Right ventricle myocardium inferior (tissue), 1 donor: ENCODE results near the gene CTSZ. TPM values are rescaled to one million over a fixed set of nuclear protein-coding genes. Genes with fewer than 3 reads are reported as not detected.
A peak's percentile ranks its signal among the peaks of the same experiment; 100 is the strongest.
"Not testable (repeated sequence)": the region's sequence is repeated elsewhere in the genome, so short reads cannot be mapped to it uniquely, and the experiment has no call there.

Experiments
- ATAC-seq: fragments of 200-7000 bp; cut with Tn5 transposase; one replicate; pipeline ENCODE4 v1.9.1; 2020; ENCODE audit warnings: mild to moderate bottlenecking, moderate library complexity
- DNase-seq: peaks from one replicate; pipeline ENCODE4 v3.0.0; 2021; ENCODE audit errors: missing footprints
- intact Hi-C: fragments of 100-400 bp; cut with DNase I; formaldehyde crosslinking; loops from one replicate; pipeline ENCODE4 v1.11.0; 2022
- total RNA-seq: library from RNA; stranded (reverse); fragmentation: NEBNext Ultra II Directional; extraction: Animal tissue kit (Norgen Biotek cat#: 25700); gene quantifications from one replicate; pipeline ENCODE4 v1.2.1, GENCODE V29; 2021
- donor health status: DM: no; HTN: yes; CAD: no; lungs with severe emphysema.

CTSZ gene
- total RNA-seq, 1 donor from 2014 or later: 138 TPM

DNA sequence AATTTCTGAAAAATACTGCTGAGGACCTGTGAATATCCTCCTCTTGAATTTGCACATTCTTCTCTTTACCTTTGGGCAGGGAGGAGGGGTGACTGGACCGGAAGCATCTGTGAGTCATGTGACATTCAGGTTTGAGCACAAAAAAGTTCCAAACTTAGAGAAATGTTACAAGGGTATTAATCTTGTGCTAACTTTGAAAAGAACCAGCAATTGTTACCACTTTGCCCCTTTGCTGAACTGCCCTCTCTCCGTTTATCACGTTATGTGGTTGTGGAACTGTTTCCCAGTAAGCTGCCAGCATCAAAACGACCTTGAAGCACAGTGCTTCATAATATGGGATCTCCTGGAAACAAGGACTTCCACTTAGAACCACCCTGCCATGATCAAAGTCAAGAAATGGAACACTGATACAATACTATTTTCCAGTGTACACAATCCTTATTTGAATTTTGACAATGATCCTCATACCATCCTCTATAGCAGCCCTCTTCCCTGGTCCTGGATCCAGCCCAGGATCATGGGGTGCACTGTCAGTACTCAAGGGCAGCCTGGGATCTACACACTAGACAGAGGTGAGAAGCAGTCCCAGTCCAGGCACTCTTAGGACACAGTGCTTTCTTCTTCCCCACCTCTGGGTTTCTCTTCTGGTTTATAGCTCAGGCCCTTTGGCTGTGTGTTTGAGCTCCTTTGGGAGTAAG is 9.9 kb upstream of the CTSZ start:
- no peak for DNase-seq
- intact Hi-C loops: no loop called here
- ATAC-seq: peak; percentile 44

DNA sequence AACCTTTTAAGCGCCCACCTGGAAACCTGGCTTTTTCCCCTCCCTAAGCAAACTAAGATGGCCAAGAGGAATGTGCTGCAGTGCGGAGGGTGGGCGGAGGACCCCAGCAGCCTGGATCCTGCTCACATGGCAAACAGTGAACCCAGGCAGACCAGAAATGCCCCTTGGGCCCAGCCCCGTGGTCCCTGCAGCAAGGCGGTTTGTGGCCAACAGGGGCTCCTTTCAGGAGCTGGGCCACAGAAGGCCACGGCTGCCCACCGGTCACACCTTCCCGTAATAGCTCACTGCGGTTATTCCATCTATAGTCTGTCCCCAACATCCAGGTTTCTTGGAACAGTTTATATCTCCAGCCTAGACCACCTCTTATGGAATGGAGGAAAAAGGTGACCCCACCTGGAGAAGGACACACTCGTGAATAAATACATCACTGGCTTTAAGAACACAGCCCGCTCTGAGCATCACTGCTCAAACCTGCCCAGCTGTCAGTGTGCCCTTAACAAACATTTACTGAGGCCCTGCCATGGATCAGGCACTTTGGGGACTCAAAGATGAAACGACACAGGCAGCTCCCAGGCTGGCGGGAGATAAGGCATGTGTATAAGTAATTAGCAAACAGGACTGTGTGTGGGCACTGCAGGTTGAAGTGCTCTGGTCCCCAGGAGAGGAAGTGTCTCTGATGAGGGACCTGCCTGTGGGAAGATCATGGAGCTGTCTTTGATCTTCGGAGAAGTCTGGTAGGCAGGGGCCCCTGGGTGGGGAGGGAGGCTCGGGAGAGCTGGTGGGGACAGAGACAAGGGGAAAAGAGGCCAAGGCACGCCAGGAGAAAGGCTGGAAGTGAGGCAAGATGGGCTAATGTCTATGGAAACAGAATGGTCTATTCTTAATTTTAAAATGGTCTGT is 9.0 kb upstream of the CTSZ start:
- ATAC-seq (no peak), DNase-seq (no peak)
- intact Hi-C loops: no loop called here

DNA sequence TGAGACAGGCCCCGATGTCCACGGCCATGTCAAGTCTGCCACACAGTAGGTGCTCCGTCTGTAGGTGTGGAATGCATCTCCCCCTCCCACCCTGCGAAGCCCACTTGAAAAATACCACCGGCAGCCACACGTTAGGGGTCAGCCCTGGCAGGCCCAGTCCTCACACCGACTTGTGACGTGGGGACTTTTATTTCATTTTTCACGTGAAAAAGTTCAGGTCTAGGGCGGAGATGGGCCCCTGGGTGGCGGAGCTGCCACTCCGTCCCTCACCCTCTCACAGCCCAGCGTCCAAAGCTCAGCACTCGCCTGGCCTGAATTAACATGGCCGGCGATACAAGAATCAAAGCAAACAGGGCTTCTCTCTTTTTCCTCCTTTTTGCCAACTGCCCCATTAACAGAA is 8.4 kb upstream of the CTSZ start:
- intact Hi-C loops: no loop called here
- DNase-seq (no peak), ATAC-seq (no peak)

DNA sequence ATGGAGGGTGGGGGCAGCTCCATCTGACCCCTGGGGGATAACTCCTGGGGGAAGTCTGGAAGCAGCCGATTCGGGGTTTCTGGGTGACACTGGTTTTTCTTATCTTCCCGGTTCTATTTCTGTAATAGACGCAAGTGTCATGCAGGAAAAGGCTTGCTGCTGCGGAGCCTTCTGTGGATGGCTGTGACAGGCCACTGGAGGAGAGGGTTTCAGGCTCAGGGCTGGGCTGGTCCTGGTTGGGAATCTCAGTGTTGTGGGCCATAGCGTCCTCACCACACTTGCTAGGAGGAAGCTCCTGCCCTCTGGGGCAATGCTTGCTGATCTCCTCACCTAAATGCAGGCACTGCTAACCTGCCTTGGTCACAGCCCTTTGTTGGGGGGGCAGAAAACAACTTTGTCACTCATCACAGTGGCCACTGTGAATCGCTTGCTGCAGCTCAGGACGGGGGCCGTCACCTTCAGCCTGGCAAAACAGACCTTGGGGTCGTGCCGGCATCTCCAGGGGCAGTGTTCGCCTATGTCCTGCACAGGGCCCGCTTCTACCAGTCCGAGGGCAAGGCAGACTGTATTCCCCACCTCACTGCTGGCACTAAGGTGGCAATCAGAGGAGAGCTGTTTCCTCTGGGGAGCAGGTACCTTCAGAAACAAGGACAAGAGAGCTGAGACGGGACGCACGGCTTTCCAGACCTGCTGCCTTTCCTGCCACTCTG is 7.8 kb upstream of the CTSZ start:
- ATAC-seq: no peak
- DNase-seq: no peak
- intact Hi-C loops: no loop called here

DNA sequence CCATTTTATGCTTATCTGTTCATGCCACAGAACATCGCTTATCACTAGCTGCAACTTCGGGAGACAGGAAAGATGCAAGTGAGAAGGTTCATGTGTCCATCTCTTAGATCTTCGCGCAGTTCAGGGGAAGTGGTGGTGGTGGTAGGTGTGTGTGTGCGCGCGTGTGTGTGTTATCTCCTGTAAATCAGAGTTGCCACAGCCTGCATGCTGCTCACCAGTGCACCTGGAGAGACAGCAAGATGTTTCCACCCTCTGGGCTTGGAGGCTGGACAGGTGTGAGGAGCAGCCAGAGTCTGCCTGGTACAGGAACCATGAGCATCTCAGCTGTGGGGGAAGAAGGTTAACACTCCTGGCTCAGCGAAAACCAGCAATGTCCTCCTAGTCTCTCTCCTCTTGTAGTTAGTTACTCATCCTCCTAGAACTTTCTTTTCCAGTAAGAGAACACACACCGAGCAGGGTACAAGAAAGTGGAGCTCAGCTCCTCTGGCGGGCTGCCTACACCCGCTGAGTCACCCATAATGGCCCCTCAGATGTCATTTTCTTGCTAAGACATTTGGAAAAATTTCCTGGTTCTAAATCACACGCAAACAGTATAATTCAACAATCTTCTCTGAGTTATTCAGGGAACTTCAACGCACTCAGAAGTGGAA is 7.0 kb upstream of the CTSZ start:
- ATAC-seq (no peak), DNase-seq (no peak)
- intact Hi-C loops: no loop called here

DNA sequence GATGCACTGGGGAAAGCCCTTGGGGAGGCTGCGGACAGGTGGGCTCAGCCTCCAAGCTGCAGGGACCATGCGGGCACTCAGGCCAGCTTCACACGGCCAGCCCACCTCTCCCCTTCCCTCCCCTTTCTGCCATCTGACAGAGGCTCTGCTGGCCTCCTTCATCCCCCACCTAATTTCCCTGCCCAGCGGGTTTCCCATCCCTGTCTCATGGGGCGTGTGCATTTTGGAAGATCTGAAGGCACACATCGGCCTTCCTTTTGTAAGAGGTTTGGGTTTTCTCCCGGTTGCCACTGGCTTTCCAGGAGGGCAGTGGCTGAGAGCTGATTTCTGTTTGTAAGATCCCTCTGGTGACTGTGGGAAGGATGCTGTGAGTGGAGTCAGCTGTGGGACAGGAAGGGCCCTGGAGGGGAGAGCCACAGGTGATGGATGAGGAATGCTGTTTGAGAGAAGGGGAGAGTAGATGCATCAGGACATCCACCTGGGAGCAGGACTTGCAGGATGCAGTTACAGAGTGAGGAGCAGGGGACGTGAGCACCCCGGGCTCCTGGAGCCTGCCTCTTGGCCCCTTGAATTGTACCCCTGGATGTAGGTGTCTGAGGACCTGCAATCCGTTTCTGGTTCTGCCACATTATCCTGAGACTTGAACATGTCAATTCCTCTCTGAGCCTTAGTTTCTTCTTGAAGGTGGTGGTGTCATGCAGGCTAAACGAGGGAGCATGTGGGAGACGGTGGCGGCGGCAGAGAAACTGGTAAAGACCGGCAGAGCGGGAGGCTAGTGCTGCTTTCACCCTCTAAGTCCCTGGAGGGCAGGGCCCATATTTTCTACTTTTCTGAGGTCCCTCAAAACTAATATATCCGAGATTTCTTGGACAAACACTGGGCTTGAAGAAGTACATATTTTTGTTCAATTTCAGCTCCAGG is 6.2 kb upstream of the CTSZ start:
- intact Hi-C loops: no loop called here
- ATAC-seq: no peak
- no peak for DNase-seq

GRCh38 chr20:59011874-59012157 is 4.8 kb upstream of the CTSZ start:
- ATAC-seq, DNase-seq, intact Hi-C loops: not testable (repeated sequence)

DNA sequence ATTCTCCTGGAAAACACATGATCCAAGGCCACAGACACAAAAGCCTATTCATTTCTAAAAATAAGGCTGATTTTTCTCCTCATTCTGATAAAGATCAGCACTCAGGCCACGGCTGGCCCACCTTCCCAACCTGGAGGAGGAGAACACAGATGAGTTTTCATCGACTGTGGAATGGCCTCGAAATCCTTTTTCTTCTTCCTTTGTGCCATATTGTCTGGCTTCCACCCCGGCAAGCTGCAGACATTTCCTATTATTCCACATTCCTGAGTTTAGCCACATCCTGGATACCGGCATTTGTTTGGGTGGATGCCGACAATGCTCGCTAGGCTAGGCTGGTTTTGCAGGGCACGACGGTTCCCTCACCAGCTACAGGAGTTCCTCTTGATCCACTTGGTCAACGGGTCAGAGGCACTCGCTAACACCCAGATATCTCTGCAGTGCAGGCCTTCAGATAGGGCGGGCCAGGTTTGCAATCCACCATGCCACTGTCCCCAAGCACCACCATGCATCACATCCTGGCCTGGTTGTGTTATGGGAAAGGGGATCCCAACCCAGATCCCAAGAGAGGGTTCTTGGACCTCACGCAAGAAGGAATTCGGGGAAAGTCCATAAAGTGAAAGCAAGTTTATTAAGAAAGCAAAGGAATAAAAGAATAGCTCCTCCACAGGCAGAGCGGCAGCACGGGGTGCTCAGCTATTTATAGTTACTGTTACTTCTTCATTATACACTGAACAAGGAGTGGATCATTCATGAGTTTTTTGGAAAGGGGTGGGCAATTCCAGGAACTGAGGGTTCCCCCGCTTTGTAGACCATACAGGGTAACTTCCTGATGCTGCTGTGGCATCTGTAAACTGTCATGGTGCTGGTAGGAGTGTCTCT is 4.2 kb upstream of the CTSZ start:
- DNase-seq: no peak

DNA sequence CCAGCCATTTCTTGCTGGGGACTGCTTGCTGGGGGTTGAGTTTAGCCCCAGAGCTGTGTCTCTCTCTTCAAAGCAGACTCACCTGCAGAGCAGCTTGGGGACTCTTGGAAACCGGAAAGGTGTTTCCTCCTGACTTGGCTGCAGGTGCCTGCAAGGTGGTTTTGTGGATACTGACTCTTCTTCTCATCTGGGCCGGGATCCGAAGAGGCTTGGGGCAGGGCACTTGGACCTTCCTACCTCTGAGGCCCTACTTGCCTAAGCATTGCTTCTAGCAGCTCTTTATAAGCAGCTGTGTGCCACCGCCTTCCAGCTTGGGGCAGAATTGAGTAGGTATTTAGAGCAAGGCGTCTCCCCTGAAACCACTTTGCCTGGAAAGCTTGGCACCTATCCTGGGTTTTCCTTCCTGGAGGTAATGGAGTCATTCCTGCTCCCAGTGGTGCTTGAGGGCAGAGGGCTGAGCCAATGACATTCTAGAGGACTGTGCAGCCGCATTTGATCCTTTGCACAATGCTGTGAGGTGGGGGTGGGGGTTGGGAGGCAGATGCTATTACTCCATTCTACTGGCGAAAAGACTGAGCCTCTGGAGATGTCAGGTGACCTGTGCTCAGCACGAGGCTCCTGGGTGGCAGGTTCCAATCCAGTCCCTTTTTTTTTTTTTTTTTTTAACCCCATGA is 3.4 kb upstream of the CTSZ start:
- intact Hi-C loops: no loop called here
- DNase-seq (no peak), ATAC-seq (no peak)

More for the DNA sequence above, 4.2 kb upstream of the CTSZ start:
- intact Hi-C loops: no loop called here
- no peak for ATAC-seq

- intact Hi-C loops: no loop called here
- no peak for ATAC-seq
- no peak for DNase-seq
Observed at GRCh38 chr20:59008715-59009336, 1.8 kb upstream of the CTSZ start.

DNA sequence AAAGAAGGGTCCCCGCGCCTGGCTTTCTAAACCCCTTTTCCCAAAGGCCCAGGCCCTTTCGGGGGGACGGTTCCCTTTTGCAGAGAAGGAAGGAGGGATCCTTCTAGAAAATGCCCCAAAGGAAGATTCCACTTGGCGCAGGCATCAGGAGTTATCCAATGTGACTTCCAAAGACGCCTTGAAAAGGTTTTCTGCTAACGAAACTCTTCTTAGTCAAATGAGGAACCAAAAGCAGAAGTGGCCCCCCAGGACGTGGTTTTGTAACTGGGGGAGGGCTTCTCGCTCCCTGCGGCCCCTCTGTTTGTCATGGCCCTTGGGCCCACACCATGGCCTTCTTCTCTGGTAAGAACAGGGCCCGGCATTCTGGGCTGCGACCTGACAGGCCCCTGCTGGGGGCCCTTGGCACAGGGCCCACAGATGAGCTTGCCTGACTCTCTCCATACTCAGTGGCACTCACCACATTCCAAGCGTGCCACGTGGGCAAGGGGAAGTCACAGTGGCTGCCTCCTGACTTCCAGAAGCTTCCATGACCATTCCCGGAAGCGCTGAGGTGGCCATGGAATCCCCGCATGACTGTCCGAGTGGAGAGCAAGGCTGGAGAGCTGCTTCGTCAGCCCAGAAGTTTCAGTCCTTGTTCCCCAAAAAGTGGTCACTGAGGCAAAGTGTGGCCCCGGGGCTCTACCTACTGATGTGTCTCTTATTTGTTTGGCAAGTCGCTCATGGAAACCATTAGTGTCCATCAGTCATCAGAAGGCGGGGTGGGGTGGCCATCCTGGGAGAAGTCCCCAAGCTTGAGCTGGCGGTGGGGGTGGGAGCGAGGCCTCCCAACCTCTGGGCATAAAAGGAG is 834 bp upstream of the CTSZ start:
- DNase-seq (peak; percentile 77), ATAC-seq (no peak)
- intact Hi-C loops: no loop called here

DNA sequence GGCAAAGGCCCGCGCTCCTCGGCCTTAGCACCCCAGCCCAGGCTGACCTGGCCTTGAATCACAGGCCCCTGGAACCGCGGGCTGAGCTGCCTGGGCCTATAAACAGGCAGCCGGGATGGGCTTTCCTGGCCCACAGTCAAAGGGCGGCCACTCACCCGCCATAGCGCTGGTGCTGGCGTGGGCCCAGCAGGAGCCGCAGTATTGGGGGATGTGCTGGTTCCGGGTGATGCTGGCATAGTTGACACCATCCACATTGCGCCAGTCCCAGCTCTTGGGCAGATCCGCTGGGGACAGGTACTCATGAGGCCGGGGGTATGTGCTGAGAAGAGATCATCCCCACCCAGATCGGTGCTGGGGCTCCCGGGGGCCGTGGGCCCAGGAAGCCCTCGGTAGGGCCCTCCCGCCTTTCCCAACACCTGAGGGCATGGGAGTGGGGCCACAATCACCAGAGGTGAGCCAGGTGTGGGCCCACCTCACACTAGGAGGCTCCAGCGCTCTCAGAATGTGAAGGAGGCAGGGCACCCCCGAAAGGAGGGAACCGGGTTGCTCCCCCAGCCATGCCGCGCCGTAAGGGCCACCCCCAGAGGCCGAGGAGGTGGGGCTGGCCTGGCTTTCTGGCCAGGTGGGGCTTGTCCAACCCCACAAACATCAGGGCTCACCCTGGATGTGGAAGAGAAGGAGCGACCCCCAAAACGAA is 739 bp downstream of the CTSZ start:
- DNase-seq (no peak), ATAC-seq (peak; percentile 2)
- intact Hi-C loops: no loop called here

DNA sequence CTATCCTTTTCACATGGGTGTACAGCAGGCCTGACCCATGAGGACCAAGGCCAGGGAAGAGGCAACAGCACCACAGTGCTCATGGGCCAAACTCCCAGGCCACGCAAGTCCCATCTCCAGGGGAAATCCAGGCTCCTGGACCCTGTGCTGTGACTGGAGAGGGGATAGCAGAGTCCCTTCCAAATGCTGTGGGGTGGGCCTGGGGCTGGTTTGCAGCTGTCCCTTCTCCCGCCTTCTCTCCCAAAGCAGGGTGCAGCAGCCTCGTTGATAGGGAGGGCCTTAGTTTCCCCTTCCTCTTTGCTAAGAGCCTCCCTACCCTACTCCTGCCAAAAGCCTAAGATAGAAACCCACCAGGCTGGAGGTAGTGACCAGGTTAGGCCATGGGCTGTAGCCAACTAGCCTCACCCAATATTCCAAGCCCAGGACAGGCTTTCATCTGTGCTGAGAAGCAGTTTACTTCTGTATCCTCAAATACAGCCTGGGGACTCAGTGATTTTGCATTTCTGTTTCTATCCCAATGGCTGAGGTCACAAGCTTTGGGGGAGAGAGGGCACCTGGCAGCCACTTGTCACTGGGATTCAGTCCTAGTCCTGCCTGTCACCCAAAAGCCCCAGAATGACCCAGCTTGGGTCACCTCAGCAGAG is 1.4 kb downstream of the CTSZ start:
- DNase-seq (no peak), ATAC-seq (no peak)
- intact Hi-C loops: loop anchor here (2.0 kb wide), 1 partner anchor 23 kb away; no protein-coding TSS in a partner anchor

- DNase-seq: peak; percentile 82
- ATAC-seq: peak; percentile 61
Observed at GRCh38 chr20:59004763-59005522, 2.1 kb downstream of the CTSZ start.

More at GRCh38 chr20:59004763-59005522, 2.1 kb downstream of the CTSZ start:
- intact Hi-C loops: loop anchor here (2.0 kb wide), 1 partner anchor 22 kb away; no protein-coding TSS in a partner anchor
